Loucy (cell line): ENCODE data around the gene PPM1G.
A peak's percentile ranks its signal among the peaks of the same experiment; 100 is the strongest.

Source experiments
- H2AFZ ChIP-seq: fragments of 200-600 bp; sonication (generic); 2 replicates; pipeline ENCODE4 v1.6.0; 2016; ENCODE audit warnings: antibody characterized with exemption, mild to moderate bottlenecking, low read length, moderate library complexity
- H3F3A ChIP-seq: fragments of 200-600 bp; 2 replicates; pipeline ENCODE4 v1.6.0; 2016; ENCODE audit warnings: antibody characterized with exemption, low read depth, mild to moderate bottlenecking
- H3K27me3 ChIP-seq: fragments of 200-600 bp; sonication (generic); 2 replicates; pipeline ENCODE4 v1.6.1; 2014; ENCODE audit warnings: low read length, mild to moderate bottlenecking; ENCODE audit not compliant: insufficient read depth, poor library complexity, severe bottlenecking
- H3K36me3 ChIP-seq: fragments of 200-600 bp; sonication (generic); 2 replicates; pipeline ENCODE4 v1.6.1; 2016; ENCODE audit warnings: low read length; ENCODE audit not compliant: insufficient read depth
- H3K4me1 ChIP-seq: fragments of 200-600 bp; sonication (generic); 2 replicates; pipeline ENCODE4 v1.5.1; 2014; ENCODE audit warnings: low read length, mild to moderate bottlenecking; ENCODE audit not compliant: insufficient read depth, poor library complexity, severe bottlenecking
- H3K4me2 ChIP-seq: fragments of 200-600 bp; sonication (generic); 2 replicates; pipeline ENCODE4 v1.6.0; 2014; ENCODE audit warnings: antibody characterized with exemption, low read length, low read depth, mild to moderate bottlenecking; ENCODE audit not compliant: poor library complexity, severe bottlenecking
- H3K4me3 ChIP-seq: fragments of 200-600 bp; sonication (generic); 2 replicates; pipeline ENCODE4 v1.5.1; 2014; ENCODE audit warnings: low read length, mild to moderate bottlenecking, mixed read lengths; ENCODE audit not compliant: poor library complexity, severe bottlenecking
- H3K79me2 ChIP-seq: fragments of 200-600 bp; sonication (generic); 2 replicates; pipeline ENCODE4 v1.6.1; 2014; ENCODE audit warnings: low read length; ENCODE audit not compliant: insufficient read depth
- H3K9ac ChIP-seq: fragments of 200-600 bp; sonication (generic); 2 replicates; pipeline ENCODE4 v1.6.0; 2014; ENCODE audit warnings: mild to moderate bottlenecking, low read depth, low read length, moderate library complexity; ENCODE audit not compliant: poor library complexity, severe bottlenecking
- H3K9me2 ChIP-seq: fragments of 200-600 bp; sonication (generic); replicated peaks from 2 replicates; pipeline ENCODE4 v1.6.1; 2016; ENCODE audit warnings: low read depth, low read length, mixed read lengths
- H3K9me3 ChIP-seq: fragments of 200-600 bp; sonication (generic); 2 replicates; pipeline ENCODE4 v1.6.1; 2014; ENCODE audit warnings: mild to moderate bottlenecking, antibody characterized with exemption, low read length, low read depth; ENCODE audit not compliant: insufficient read depth
- H4K20me1 ChIP-seq: fragments of 200-600 bp; sonication (generic); 2 replicates; pipeline ENCODE4 v1.6.0; 2014; ENCODE audit warnings: antibody characterized with exemption, low read length, mild to moderate bottlenecking; ENCODE audit not compliant: insufficient read depth, poor library complexity, severe bottlenecking
- CTCF ChIP-seq: fragments of 200-600 bp; sonication (generic); conservative IDR thresholded peaks from 2 replicates; pipeline ENCODE4 v1.5.1; 2014; ENCODE audit warnings: mild to moderate bottlenecking, antibody characterized with exemption, low read length
- EZH2phosphoT487 ChIP-seq: fragments of 200-600 bp; IDR thresholded peaks from 2 replicates; pipeline ENCODE4 v1.6.1; 2018; ENCODE audit warnings: antibody characterized with exemption, mild to moderate bottlenecking, moderate library complexity, borderline replicate concordance

The PPM1G gene

DNA sequence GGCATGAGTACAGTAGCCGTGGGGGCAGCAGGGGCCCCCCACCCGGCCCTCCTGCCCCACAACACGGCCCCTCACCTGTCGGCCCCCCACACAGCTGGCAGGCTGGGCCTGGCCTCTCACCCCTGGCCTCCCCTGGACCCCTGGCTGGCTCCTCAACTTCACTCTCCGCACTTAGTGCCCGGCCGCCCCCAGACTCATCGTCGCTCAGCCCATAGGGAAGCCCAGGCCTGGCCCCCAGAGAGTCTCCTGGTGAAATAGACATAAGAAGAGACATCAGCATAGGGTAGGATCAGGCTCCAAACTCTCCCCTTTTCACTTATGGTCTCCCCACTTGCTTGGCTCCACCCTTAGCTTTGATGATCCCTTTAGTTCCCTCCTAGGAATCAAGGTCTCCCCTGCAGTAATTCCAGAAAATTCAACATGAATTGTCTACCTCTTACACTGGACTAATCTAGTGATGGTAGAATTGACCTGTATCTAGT lies 30.5 kb downstream of the PPM1G start:
- no peak overlapping the region for H3K4me2 ChIP-seq
- H3F3A ChIP-seq, result peaks cover 7% of the 10 kb centered on the region
- TF ChIP-seq EZH2phosphoT487 (no peak), CTCF (no peak)
- H3K9me3 ChIP-seq, result no peaks in the 10 kb centered on the region
- H3K9me2 ChIP-seq, result no peaks in the 10 kb centered on the region
- peaks cover 82% of the 10 kb centered on the region; the same call in 1 of the 2 replicates for H3K36me3 ChIP-seq
- no peaks in the 10 kb centered on the region for H4K20me1 ChIP-seq
- H3K79me2 ChIP-seq, result 0 out of 2 replicates have a peak, but pooled peaks cover under 1% of the 10 kb centered on the region
- H3K27me3 ChIP-seq, result no peaks in the 10 kb centered on the region
- no peak overlapping the region for H3K4me3 ChIP-seq
- H3K9ac ChIP-seq, result no peak overlapping the region
- H3K4me1 ChIP-seq, result no peaks in the 10 kb centered on the region
- H2AFZ ChIP-seq, result no peak overlapping the region

DNA sequence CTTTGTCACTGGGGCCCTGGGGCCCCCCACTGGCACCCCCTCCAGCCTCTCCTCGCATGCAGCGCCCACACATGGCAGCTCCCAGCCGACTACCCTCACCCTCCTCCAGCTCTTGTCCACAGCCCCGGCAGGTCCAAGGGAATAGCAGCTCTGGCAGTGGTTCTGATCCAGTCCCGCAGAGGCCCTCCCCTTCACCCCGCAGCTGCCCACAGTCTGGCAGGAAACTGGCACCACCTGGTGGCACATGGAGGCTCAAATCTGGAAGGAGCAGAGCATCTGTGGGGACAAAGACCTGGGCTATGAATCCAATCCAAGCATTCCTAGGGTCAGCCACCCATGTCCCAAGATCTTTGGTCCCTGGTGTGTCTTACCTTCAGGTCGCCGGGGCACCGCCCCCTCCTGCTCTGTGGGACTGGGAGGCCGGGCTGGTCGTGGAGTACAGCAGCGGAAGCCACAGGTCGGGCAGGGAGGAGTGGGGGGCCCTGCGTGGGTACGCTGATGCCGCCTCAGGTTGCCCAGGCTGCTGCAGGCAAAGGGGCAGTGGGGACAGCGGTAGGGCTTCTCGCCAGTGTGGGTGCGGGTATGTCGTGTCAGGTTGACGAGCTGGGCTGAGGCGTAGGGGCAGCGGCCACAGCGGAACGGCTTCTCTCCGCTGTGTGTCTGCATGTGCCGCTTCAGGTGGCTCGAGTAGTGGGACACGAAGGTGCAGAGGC lies 31.1 kb downstream of the PPM1G start:
- H3F3A ChIP-seq, result peaks cover 7% of the 10 kb centered on the region
- H3K27me3 ChIP-seq, result no peaks in the 10 kb centered on the region
- peaks cover 6% of the 10 kb centered on the region for H3K79me2 ChIP-seq
- H3K9ac ChIP-seq, result no peak overlapping the region
- no peak overlapping the region for H3K4me2 ChIP-seq
- no peaks in the 10 kb centered on the region for H3K9me2 ChIP-seq
- no peaks in the 10 kb centered on the region for H3K9me3 ChIP-seq
- peaks cover 76% of the 10 kb centered on the region; the same call in 1 of the 2 replicates for H3K36me3 ChIP-seq
- TF ChIP-seq EZH2phosphoT487, result no peak
- TF ChIP-seq CTCF, result peak; percentile 20; the same call in 1 of the 2 replicates
- no peaks in the 10 kb centered on the region for H4K20me1 ChIP-seq
- no peak overlapping the region for H2AFZ ChIP-seq
- no peaks in the 10 kb centered on the region for H3K4me1 ChIP-seq
- no peak overlapping the region for H3K4me3 ChIP-seq

- no peaks in the 10 kb centered on the region for H3K9me2 ChIP-seq
- no peak overlapping the region for H3K9ac ChIP-seq
- H3K4me3 ChIP-seq, result no peak overlapping the region
- no peak for TF ChIP-seq CTCF
- TF ChIP-seq EZH2phosphoT487, result no peak
- no peaks in the 10 kb centered on the region for H4K20me1 ChIP-seq
- H3K27me3 ChIP-seq, result no peaks in the 10 kb centered on the region
- no peak overlapping the region for H3K4me2 ChIP-seq
- peaks cover 6% of the 10 kb centered on the region for H3K4me1 ChIP-seq
- H3K9me3 ChIP-seq, result no peaks in the 10 kb centered on the region
- peaks cover 12% of the 10 kb centered on the region for H3K79me2 ChIP-seq
- H3F3A ChIP-seq, result peaks cover 7% of the 10 kb centered on the region
- peaks cover 73% of the 10 kb centered on the region; the same call in 1 of the 2 replicates for H3K36me3 ChIP-seq
- H2AFZ ChIP-seq, result no peak overlapping the region
Observed at GRCh38 chr2:27377618-27378095, 31.7 kb downstream of the PPM1G start.
